Stimulated activated CD8-positive, alpha-beta memory T cell treated with anti-CD3 and anti-CD28 coated beads, Interleukin-12 subunit alpha, Interleukin-12 subunit beta, amount 100 ng/mL, for 4 hours (primary cell): Measurements from ENCODE around the gene FLOT1.

Experiments
- DNase-seq: peaks from one replicate; pipeline ENCODE4 v3.0.0-alpha.2; 2020; ENCODE audit warnings: low read depth

The FLOT1 gene

GRCh38 chr6:30700340-30700739, 42.1 kb downstream of the FLOT1 start:
- DNase-seq: no peak

GRCh38 chr6:30696432-30696831, 46.1 kb downstream of the FLOT1 start:
- DNase-seq: no peak

- no peak for DNase-seq
Observed at GRCh38 chr6:30691208-30691847, 51.2 kb downstream of the FLOT1 start.

GRCh38 chr6:30690403-30691207, 51.9 kb downstream of the FLOT1 start, which contains the start of gene NRM:
NRM (minus strand) TSS chr6:30690984; CDS start chr6:30690974, 10 bp downstream.
- DNase-seq: peak; percentile 60

GRCh38 chr6:30689985-30690384, 52.5 kb downstream of the FLOT1 start:
- DNase-seq: no peak

- DNase-seq: no peak
Observed at GRCh38 chr6:30689022-30689865, 53.2 kb downstream of the FLOT1 start.

- DNase-seq: no peak
Observed at GRCh38 chr6:30688569-30688968, 53.9 kb downstream of the FLOT1 start.

GRCh38 chr6:30687659-30688431, 54.6 kb downstream of the FLOT1 start:
- no peak for DNase-seq

GRCh38 chr6:30686908-30687658, 55.4 kb downstream of the FLOT1 start:
- peak; percentile 66 for DNase-seq

- peak; percentile 74 for DNase-seq
Observed at GRCh38 chr6:30686009-30686907, 56.2 kb downstream of the FLOT1 start, which contains the start of gene PPP1R18. PPP1R18 (minus strand) TSS chr6:30686645; CDS start chr6:30686018, 627 bp downstream.

- no peak for DNase-seq
Observed at GRCh38 chr6:30685157-30686008, 57.1 kb downstream of the FLOT1 start.

- peak; percentile 40 for DNase-seq
Observed at GRCh38 chr6:30684386-30685156, 57.9 kb downstream of the FLOT1 start.

GRCh38 chr6:30683980-30684338, 58.5 kb downstream of the FLOT1 start:
- no peak for DNase-seq

- DNase-seq: no peak
Observed at GRCh38 chr6:30683183-30683979, 59.1 kb downstream of the FLOT1 start.

GRCh38 chr6:30682143-30683117, 60.1 kb downstream of the FLOT1 start:
- peak; percentile 74 for DNase-seq

- no peak for DNase-seq
Observed at GRCh38 chr6:30681766-30682142, 60.7 kb downstream of the FLOT1 start.
